Tibial nerve (tissue), 3 donors: ENCODE results near the gene FBXO30.

Source experiments
- CTCF ChIP-seq, 5 experiments: fragments of 200-600 bp in 3 of 5; fragments of 450-650 bp in 2 of 5; sonication (generic) in 3 of 5; IDR thresholded peaks; one replicate each; pipeline ENCODE4 v1.5.1; 2016 to 2019; ENCODE audit warnings: antibody characterized with exemption in 5 of 5, mild to moderate bottlenecking in 3 of 5, moderate library complexity in 2 of 5
- POLR2A ChIP-seq, 2 donors: fragments of 450-650 bp; IDR thresholded peaks; one replicate each; pipeline ENCODE4 v1.6.1; 2017; ENCODE audit warnings: antibody characterized with exemption in 2 of 2, mild to moderate bottlenecking in 2 of 2, moderate library complexity in 2 of 2

GRCh38 chr6:145824344-145824743 is 9.7 kb upstream of the FBXO30 start:
- TF ChIP-seq POLR2A (IDR thresholded peaks at IDR 0.05) = no peak
- no peak for TF ChIP-seq CTCF (IDR thresholded peaks at IDR 0.05)
